HCT116 (cell line): ENCODE data around the gene CD34. TPM values are rescaled to one million over a fixed set of nuclear protein-coding genes. Genes with fewer than 3 reads are reported as not detected.

Experiments used
- ATAC-seq: fragments of 200-7000 bp; cut with Tn5 transposase; 2 replicates; pipeline ENCODE4 v1.9.1; 2020; ENCODE audit warnings: mild to moderate bottlenecking, moderate library complexity
- BruUV-seq: library from RNA; stranded (reverse); fragments of 400-500 nt; replicated peaks from 2 replicates; lab custom pipeline; 2021; lab: Mats Ljungman, UMichigan
- CTCF ChIA-PET: fragments of 300-600 bp; sonication (Branson Sonifier 250); formaldehyde crosslinking; loops from one replicate; lab custom pipeline; 2021; ENCODE audit warnings: antibody characterized with exemption; lab: Charles Lee
- POLR2A ChIA-PET: fragments of 300-600, 350-600 bp; sonication (Branson Sonifier 250); formaldehyde crosslinking; loops from one replicate; lab custom pipeline; 2021; ENCODE audit warnings: antibody characterized with exemption; lab: Charles Lee
- RAD21 ChIA-PET, 2 experiments: fragments of 300-600 bp; sonication (Branson Sonifier 250); formaldehyde crosslinking; loops; one replicate each; lab custom pipeline; 2023; ENCODE audit warnings: low total read pairs in 2 of 2; ENCODE audit not compliant: uncharacterized antibody in 2 of 2, unreplicated experiment in 2 of 2, low non-redundant PET in 1 of 2; lab: Charles Lee
- DNase-seq: peaks from one replicate; pipeline ENCODE4 v3.0.0-alpha.2; 2010; ENCODE audit warnings: low read depth, low spot score
- H2AFZ ChIP-seq: fragments of 200-600 bp; shearing (Covaris generic), sonication (generic); 2 replicates; pipeline ENCODE4 v1.6.1; 2017; ENCODE audit warnings: low read depth, mixed run types, mixed read lengths, antibody characterized with exemption, low read length; ENCODE audit not compliant: poor library complexity, severe bottlenecking
- H3K27ac ChIP-seq: 2 replicates; pipeline ENCODE4 v1.5.1; 2012; ENCODE audit warnings: low read depth, low read length
- H3K27me3 ChIP-seq: fragments of 200-600 bp; sonication (generic); 2 replicates; pipeline ENCODE4 v1.6.1; 2016; ENCODE audit warnings: mixed run types, low read length, mixed read lengths; ENCODE audit not compliant: insufficient read depth
- H3K36me3 ChIP-seq, 2 experiments: fragments of 200-500 bp in 1 of 2; fragments of 200-600 bp in 1 of 2; sonication (Bioruptor generic) in 1 of 2; sonication (generic) in 1 of 2; 2 replicates each; pipeline versions ENCODE4 v1.5.1 to v1.6.1; 2014 to 2016; ENCODE audit warnings: low read length in 2 of 2, inconsistent platforms in 1 of 2, mixed read lengths in 1 of 2, mixed run types in 1 of 2; ENCODE audit not compliant: insufficient read depth in 2 of 2, control insufficient read depth in 1 of 2
- H3K4me1 ChIP-seq, 2 experiments: fragments of 200-600 bp in 1 of 2; sonication (generic) in 1 of 2; 2 replicates each; pipeline versions ENCODE4 v1.5.1 to v1.6.1; 2012 to 2017; ENCODE audit warnings: low read length in 2 of 2, inconsistent platforms in 1 of 2, mild to moderate bottlenecking in 1 of 2, mixed read lengths in 1 of 2, mixed run types in 1 of 2, moderate library complexity in 1 of 2; ENCODE audit not compliant: insufficient read depth in 2 of 2, control insufficient read depth in 1 of 2
- H3K4me2 ChIP-seq: fragments of 200-600 bp; sonication (generic); 2 replicates; pipeline ENCODE4 v1.6.1; 2017; ENCODE audit warnings: mixed run types, low read length, mixed read lengths
- H3K4me3 ChIP-seq, 2 experiments: fragments of 200-600 bp in 1 of 2; sonication (generic) in 1 of 2; replicated peaks in 1 of 2; 2 replicates each; pipeline ENCODE4 v1.5.1; 2011 to 2016; ENCODE audit warnings: low read length in 2 of 2, control low read depth in 1 of 2, low read depth in 1 of 2, mild to moderate bottlenecking in 1 of 2, mixed read lengths in 1 of 2, mixed run types in 1 of 2
- H3K79me2 ChIP-seq: fragments of 200-600 bp; sonication (generic); 2 replicates; pipeline ENCODE4 v1.6.1; 2017; ENCODE audit warnings: mild to moderate bottlenecking, mixed run types, low read length, moderate library complexity, mixed read lengths; ENCODE audit not compliant: insufficient read depth
- H3K9ac ChIP-seq: fragments of 200-600 bp; sonication (generic); 2 replicates; pipeline ENCODE4 v1.6.1; 2016; ENCODE audit warnings: low read length, mixed read lengths
- H3K9me2 ChIP-seq: fragments of 200-600 bp; sonication (generic), shearing (Covaris generic); 2 replicates; pipeline ENCODE4 v1.6.1; 2017; ENCODE audit warnings: mixed run types, mild to moderate bottlenecking, moderate library complexity; ENCODE audit not compliant: insufficient read depth
- H3K9me3 ChIP-seq, 2 experiments: fragments of 200-500 bp in 1 of 2; fragments of 200-600 bp in 1 of 2; sonication (Bioruptor generic) in 1 of 2; sonication (generic) in 1 of 2; 2 replicates each; pipeline ENCODE4 v1.6.1; 2014 to 2017; ENCODE audit warnings: low read length in 2 of 2, mixed read lengths in 2 of 2, inconsistent platforms in 1 of 2, low read depth in 1 of 2, mild to moderate bottlenecking in 1 of 2, mixed run types in 1 of 2, moderate library complexity in 1 of 2; ENCODE audit not compliant: control insufficient read depth in 1 of 2, insufficient read depth in 1 of 2
- H4K20me1 ChIP-seq: fragments of 200-600 bp; sonication (generic), shearing (Covaris generic); 2 replicates; pipeline ENCODE4 v1.6.1; 2017; ENCODE audit warnings: mixed run types, mild to moderate bottlenecking, moderate library complexity; ENCODE audit not compliant: insufficient read depth
- CBX3 ChIP-seq: IDR thresholded peaks from 2 replicates; pipeline ENCODE4 v1.6.1; 2012; ENCODE audit warnings: low read depth
- CEBPB ChIP-seq: IDR thresholded peaks from 2 replicates; pipeline ENCODE4 v1.6.1; 2012; ENCODE audit warnings: low read depth
- EGR1 ChIP-seq: IDR thresholded peaks from 2 replicates; pipeline ENCODE4 v1.6.1; 2012; ENCODE audit warnings: low read depth
- ELF1 ChIP-seq: IDR thresholded peaks from 2 replicates; pipeline ENCODE4 v1.6.1; 2012; ENCODE audit warnings: low read depth, borderline replicate concordance
- EZH2 ChIP-seq: fragments of 200-600 bp; sonication (generic); IDR thresholded peaks from 2 replicates; pipeline ENCODE4 v1.6.1; 2017; ENCODE audit warnings: antibody characterized with exemption, mixed run types
- FOSL1 ChIP-seq: IDR thresholded peaks from 2 replicates; pipeline ENCODE4 v1.6.1; 2012; ENCODE audit warnings: low read depth
- JUND ChIP-seq: IDR thresholded peaks from 2 replicates; pipeline ENCODE4 v1.6.1; 2012
- POLR2A ChIP-seq: IDR thresholded peaks from 2 replicates; pipeline ENCODE4 v1.7.0; 2011; ENCODE audit warnings: borderline replicate concordance; ENCODE audit not compliant: insufficient read depth, insufficient read length; ENCODE audit errors: extremely low read depth
- POLR2AphosphoS5 ChIP-seq: IDR thresholded peaks from 2 replicates; pipeline ENCODE4 v1.6.1; 2011; ENCODE audit warnings: mild to moderate bottlenecking, low read depth, low read length, moderate library complexity
- RAD21 ChIP-seq: IDR thresholded peaks from 2 replicates; pipeline ENCODE4 v1.6.1; 2012; ENCODE audit warnings: low read depth, mild to moderate bottlenecking
- SIN3A ChIP-seq: IDR thresholded peaks from 2 replicates; pipeline ENCODE4 v1.6.1; 2012; ENCODE audit warnings: low read depth
- SP1 ChIP-seq: IDR thresholded peaks from 2 replicates; pipeline ENCODE4 v1.6.1; 2012; ENCODE audit warnings: low read depth
- SRF ChIP-seq: IDR thresholded peaks from 2 replicates; pipeline ENCODE4 v1.6.1; 2012; ENCODE audit warnings: low read depth
- ZFX ChIP-seq: fragments of 450-650 bp; IDR thresholded peaks from 2 replicates; pipeline ENCODE4 v1.6.1; 2017
- ZNF274 ChIP-seq: fragments of 200-500 bp; sonication (Bioruptor generic); IDR thresholded peaks from 2 replicates; pipeline ENCODE4 v1.6.1; 2014; ENCODE audit warnings: mild to moderate bottlenecking, low read depth, low read length, inconsistent platforms
- intact Hi-C: fragments of 100-400 bp; cut with micrococcal nuclease; formaldehyde crosslinking; loops from 2 replicates; pipeline ENCODE4 v1.10.0; 2022
- total RNA-seq: library from RNA; stranded (reverse); gene quantifications from one replicate; pipeline ENCODE4 v1.2.1, GENCODE V29; 2021; ENCODE audit not compliant: unreplicated experiment
- TF ChIP-seq, protein P1 (sequence below): IDR thresholded peaks from 2 replicates; pipeline ENCODE4 v1.6.1; 2012
- TF ChIP-seq, protein P2 (sequence below): IDR thresholded peaks from 2 replicates; pipeline ENCODE4 v1.6.1; 2012; ENCODE audit warnings: low read depth
- TF ChIP-seq, protein P3 (sequence below): IDR thresholded peaks from 2 replicates; pipeline ENCODE4 v1.6.1; 2011; ENCODE audit warnings: mild to moderate bottlenecking, low read length, moderate library complexity; ENCODE audit not compliant: insufficient replicate concordance; ENCODE audit errors: extremely low read depth
- TF ChIP-seq, protein P4 (sequence below), 3 experiments: fragments of 200-600 bp in 1 of 3; sonication (generic) in 1 of 3; IDR thresholded peaks in 2 of 3; conservative IDR thresholded peaks in 1 of 3; 2 replicates each; pipeline ENCODE4 v1.5.1; 2012 to 2017; ENCODE audit warnings: low read depth in 2 of 3, low read length in 2 of 3, antibody characterized with exemption in 1 of 3, borderline replicate concordance in 1 of 3, control low read depth in 1 of 3, mild to moderate bottlenecking in 1 of 3, mixed read lengths in 1 of 3, mixed run types in 1 of 3, moderate library complexity in 1 of 3; ENCODE audit not compliant: insufficient read depth in 1 of 3

CD34 gene
- total RNA-seq, 1 experiment from 2014 or later = 0.07 TPM

DNA sequence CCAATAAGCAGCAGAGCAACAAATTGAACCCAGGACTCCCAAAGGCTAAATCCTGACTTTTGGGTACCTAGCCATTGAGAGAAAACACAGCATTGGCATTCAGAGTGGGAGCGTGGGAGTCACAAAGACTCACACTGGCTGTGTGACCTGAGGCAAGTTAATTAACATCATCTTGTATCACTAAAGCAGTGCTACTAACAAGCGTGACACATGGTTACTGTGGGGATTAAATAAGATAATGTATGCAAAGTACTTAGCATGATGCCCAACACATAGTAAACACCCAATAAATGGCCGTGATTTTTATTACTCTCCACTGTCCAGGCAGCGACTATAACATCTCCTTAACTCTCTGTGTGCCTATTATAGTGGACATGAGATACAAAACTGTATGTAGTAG lies 73.3 kb downstream of the CD34 start:
- Histone ChIP-seq H3K4me3 (no peak overlapping the region), H3K9me2 (no peaks in the 10 kb centered on the region), H3K4me2 (no peak overlapping the region), H3K9ac (no peak overlapping the region), H4K20me1 (no peaks in the 10 kb centered on the region), H2AFZ (no peak overlapping the region), H3K4me1 (no peaks in the 10 kb centered on the region), H3K36me3 (no peaks in the 10 kb centered on the region), H3K9me3 (no peaks in the 10 kb centered on the region), H3K27ac (no peak overlapping the region), H3K27me3 (no peaks in the 10 kb centered on the region), H3K79me2 (peaks cover 19% of the 10 kb centered on the region; the same call in 1 of the 2 replicates)
- ChIA-PET POLR2A (no interaction called here), CTCF (no interaction called here), RAD21 (no interaction called here)
- no peak for DNase-seq
- ATAC-seq = no peak
- no TSS peak for BruUV-seq
- intact Hi-C loops = no loop called here
- TF ChIP-seq SIN3A = no peak
- no peak for TF ChIP-seq SP1
- TF ChIP-seq ELF1 = no peak
- no peak for TF ChIP-seq CBX3
- no peak for TF ChIP-seq FOSL1
- no peak for TF ChIP-seq JUND
- no peak for TF ChIP-seq EZH2
- no peak for TF ChIP-seq ZNF274
- TF ChIP-seq, protein P1, sequence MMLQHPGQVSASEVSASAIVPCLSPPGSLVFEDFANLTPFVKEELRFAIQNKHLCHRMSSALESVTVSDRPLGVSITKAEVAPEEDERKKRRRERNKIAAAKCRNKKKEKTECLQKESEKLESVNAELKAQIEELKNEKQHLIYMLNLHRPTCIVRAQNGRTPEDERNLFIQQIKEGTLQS = no peak
- no peak for TF ChIP-seq POLR2A
- TF ChIP-seq POLR2AphosphoS5 = no peak
- no peak for TF ChIP-seq EGR1
- no peak for TF ChIP-seq ZFX
- no peak for TF ChIP-seq RAD21
- TF ChIP-seq, protein P2, sequence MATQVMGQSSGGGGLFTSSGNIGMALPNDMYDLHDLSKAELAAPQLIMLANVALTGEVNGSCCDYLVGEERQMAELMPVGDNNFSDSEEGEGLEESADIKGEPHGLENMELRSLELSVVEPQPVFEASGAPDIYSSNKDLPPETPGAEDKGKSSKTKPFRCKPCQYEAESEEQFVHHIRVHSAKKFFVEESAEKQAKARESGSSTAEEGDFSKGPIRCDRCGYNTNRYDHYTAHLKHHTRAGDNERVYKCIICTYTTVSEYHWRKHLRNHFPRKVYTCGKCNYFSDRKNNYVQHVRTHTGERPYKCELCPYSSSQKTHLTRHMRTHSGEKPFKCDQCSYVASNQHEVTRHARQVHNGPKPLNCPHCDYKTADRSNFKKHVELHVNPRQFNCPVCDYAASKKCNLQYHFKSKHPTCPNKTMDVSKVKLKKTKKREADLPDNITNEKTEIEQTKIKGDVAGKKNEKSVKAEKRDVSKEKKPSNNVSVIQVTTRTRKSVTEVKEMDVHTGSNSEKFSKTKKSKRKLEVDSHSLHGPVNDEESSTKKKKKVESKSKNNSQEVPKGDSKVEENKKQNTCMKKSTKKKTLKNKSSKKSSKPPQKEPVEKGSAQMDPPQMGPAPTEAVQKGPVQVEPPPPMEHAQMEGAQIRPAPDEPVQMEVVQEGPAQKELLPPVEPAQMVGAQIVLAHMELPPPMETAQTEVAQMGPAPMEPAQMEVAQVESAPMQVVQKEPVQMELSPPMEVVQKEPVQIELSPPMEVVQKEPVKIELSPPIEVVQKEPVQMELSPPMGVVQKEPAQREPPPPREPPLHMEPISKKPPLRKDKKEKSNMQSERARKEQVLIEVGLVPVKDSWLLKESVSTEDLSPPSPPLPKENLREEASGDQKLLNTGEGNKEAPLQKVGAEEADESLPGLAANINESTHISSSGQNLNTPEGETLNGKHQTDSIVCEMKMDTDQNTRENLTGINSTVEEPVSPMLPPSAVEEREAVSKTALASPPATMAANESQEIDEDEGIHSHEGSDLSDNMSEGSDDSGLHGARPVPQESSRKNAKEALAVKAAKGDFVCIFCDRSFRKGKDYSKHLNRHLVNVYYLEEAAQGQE = no peak
- TF ChIP-seq CEBPB = no peak
- no peak for TF ChIP-seq SRF
- TF ChIP-seq, protein P3, sequence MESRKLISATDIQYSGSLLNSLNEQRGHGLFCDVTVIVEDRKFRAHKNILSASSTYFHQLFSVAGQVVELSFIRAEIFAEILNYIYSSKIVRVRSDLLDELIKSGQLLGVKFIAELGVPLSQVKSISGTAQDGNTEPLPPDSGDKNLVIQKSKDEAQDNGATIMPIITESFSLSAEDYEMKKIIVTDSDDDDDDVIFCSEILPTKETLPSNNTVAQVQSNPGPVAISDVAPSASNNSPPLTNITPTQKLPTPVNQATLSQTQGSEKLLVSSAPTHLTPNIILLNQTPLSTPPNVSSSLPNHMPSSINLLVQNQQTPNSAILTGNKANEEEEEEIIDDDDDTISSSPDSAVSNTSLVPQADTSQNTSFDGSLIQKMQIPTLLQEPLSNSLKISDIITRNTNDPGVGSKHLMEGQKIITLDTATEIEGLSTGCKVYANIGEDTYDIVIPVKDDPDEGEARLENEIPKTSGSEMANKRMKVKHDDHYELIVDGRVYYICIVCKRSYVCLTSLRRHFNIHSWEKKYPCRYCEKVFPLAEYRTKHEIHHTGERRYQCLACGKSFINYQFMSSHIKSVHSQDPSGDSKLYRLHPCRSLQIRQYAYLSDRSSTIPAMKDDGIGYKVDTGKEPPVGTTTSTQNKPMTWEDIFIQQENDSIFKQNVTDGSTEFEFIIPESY = no peak
- TF ChIP-seq, protein P4, sequence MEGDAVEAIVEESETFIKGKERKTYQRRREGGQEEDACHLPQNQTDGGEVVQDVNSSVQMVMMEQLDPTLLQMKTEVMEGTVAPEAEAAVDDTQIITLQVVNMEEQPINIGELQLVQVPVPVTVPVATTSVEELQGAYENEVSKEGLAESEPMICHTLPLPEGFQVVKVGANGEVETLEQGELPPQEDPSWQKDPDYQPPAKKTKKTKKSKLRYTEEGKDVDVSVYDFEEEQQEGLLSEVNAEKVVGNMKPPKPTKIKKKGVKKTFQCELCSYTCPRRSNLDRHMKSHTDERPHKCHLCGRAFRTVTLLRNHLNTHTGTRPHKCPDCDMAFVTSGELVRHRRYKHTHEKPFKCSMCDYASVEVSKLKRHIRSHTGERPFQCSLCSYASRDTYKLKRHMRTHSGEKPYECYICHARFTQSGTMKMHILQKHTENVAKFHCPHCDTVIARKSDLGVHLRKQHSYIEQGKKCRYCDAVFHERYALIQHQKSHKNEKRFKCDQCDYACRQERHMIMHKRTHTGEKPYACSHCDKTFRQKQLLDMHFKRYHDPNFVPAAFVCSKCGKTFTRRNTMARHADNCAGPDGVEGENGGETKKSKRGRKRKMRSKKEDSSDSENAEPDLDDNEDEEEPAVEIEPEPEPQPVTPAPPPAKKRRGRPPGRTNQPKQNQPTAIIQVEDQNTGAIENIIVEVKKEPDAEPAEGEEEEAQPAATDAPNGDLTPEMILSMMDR (IDR thresholded peaks at IDR 0.05 in 2 of 3, conservative IDR thresholded peaks at IDR 0.05 in 1 of 3; ENCODE audit: borderline replicate concordance in 1 of 3, insufficient read depth in 1 of 3, low read depth in 2 of 3, low read length in 2 of 3) = no peak
